GM13976 (cell line): ENCODE data around the gene RNF113B.

Source experiments
- DNase-seq: peaks from one replicate; pipeline ENCODE4 v3.0.0; 2012; ENCODE audit warnings: low spot score
- in situ Hi-C: fragments of 300-500 bp; cut with MboI; formaldehyde crosslinking; loops from one replicate; pipeline ENCODE4 v1.12.0; 2022; ENCODE audit warnings: low sequenced_read_pairs, mixed read lengths, inconsistent platforms; ENCODE audit not compliant: unreplicated experiment
- TF ChIP-seq, protein P1 (sequence below): IDR thresholded peaks from 2 replicates; pipeline ENCODE4 v1.5.1; 2012; ENCODE audit warnings: borderline replicate concordance, mild to moderate bottlenecking; ENCODE audit not compliant: insufficient read depth; ENCODE audit errors: extremely low read depth, missing control alignments, control extremely low read depth

Gene RNF113B

DNA sequence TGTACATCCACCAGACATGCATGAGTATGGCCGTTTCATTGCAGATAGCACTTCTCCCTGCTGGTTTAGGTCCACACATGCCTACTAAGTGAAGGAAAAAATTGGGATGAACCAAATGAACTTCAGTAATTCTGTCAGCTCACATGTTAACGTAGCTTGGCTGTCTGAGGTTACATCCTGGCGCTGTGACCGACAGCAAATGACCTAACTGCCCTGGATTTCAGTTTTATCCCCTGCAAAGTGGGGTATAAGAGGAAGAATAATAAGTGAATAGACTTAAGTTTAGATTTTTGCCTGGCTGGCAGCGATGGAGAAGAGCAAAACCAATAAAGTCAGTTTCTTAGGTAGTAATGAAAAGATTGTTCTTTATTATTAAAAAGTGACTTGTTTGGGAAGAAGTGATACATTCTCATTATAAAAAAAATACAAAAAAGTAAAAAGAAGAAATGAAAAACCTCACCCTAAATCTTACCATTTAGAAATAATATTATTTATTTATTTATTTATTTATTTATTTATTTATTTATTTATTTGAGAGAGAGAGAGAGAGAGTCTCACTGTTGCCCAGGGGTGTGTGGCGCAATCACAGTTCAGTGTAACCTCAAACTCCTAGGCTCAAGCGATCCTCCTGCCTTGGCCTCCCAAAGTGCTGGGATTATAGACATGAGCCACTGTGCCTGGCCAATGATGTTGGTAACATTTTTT, 4.2 kb upstream of the RNF113B start:
- TF ChIP-seq, protein P1, sequence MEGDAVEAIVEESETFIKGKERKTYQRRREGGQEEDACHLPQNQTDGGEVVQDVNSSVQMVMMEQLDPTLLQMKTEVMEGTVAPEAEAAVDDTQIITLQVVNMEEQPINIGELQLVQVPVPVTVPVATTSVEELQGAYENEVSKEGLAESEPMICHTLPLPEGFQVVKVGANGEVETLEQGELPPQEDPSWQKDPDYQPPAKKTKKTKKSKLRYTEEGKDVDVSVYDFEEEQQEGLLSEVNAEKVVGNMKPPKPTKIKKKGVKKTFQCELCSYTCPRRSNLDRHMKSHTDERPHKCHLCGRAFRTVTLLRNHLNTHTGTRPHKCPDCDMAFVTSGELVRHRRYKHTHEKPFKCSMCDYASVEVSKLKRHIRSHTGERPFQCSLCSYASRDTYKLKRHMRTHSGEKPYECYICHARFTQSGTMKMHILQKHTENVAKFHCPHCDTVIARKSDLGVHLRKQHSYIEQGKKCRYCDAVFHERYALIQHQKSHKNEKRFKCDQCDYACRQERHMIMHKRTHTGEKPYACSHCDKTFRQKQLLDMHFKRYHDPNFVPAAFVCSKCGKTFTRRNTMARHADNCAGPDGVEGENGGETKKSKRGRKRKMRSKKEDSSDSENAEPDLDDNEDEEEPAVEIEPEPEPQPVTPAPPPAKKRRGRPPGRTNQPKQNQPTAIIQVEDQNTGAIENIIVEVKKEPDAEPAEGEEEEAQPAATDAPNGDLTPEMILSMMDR = no peak

DNA sequence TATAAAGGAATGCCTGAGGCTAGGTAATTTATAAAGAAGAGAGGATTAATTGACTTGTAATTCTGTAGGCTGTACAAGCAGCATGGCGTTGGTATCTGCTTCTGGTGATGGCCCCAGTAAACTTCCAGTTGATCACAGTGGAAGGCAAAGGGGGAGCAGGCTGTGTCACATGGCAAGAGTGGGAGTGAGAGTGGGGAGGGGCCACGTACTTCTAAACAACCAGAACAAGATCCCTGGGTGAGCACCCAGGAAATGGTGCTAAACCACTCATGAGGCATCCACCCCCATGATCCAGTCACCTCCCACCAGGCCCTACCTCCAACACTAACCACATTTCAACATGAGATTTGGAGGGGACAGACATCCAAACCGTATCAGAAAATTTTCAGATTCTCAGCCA, 3.0 kb upstream of the RNF113B start:
- TF ChIP-seq, protein P1 = no peak
- in situ Hi-C loops = no loop called here
- DNase-seq = no peak

More for the DNA sequence above, 4.2 kb upstream of the RNF113B start:
- in situ Hi-C loops = no loop called here
- DNase-seq = no peak

DNA sequence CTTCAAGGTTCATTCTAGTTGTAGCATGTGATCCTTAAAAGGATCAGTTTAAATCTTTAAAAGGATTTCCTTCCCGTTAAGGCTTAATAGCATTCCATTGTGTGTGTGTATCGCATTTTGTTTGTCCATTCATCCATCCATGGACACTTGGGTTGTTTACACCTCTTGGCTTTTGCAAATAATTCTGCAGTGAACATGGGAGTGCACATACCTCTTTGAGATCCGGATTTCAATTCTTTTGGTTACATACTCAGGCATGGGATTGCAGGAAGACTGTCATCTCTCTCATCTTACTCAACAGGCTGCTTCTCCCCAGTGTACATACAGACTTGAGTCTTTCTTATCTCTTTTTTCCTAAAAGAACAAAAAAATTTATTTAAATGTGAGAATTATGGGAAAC, 1.2 kb downstream of the RNF113B start:
- DNase-seq = no peak
- TF ChIP-seq, protein P1 = no peak
- in situ Hi-C loops = no loop called here

DNA sequence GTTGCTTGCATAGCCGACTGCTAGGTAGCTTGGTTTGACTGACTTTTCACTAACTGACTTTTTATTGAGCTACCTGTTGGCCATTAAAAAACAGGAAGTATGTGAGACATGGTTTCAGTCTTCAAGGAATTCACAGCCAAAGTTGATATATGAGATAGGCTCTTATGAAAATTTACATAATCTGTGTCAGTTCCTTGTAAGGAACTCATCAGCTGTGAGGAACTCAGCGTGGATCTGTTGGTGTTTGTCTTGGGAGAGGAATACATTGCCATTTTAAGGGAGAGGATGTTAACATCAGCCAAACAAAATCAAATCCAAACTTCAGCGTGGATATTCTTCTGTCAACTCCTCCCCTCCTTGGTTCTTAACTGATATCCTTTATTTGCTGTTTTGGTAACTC, 2.0 kb downstream of the RNF113B start:
- in situ Hi-C loops = no loop called here
- TF ChIP-seq, protein P1 = no peak
- DNase-seq = no peak

DNA sequence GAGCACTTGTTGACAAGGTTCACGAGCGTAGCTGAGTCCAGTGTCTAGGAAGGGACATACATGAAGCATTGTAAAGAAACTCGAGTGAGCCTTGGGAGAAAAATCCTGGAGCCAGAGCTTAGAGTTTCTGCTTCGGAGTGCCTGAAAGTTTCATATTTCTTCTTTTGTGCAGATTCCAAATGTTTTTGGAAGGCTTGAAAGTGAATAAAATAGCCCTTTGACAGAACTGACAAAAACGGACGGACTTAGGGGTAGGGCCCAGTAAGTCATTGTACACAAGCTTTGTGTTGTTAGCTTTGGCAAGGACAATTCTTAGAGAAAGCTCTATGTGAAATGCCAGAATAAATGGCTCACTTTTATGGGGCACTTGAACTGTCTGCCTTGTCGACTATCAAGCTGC, 2.8 kb downstream of the RNF113B start:
- TF ChIP-seq, protein P1 = no peak
- in situ Hi-C loops = no loop called here
- DNase-seq = no peak

DNA sequence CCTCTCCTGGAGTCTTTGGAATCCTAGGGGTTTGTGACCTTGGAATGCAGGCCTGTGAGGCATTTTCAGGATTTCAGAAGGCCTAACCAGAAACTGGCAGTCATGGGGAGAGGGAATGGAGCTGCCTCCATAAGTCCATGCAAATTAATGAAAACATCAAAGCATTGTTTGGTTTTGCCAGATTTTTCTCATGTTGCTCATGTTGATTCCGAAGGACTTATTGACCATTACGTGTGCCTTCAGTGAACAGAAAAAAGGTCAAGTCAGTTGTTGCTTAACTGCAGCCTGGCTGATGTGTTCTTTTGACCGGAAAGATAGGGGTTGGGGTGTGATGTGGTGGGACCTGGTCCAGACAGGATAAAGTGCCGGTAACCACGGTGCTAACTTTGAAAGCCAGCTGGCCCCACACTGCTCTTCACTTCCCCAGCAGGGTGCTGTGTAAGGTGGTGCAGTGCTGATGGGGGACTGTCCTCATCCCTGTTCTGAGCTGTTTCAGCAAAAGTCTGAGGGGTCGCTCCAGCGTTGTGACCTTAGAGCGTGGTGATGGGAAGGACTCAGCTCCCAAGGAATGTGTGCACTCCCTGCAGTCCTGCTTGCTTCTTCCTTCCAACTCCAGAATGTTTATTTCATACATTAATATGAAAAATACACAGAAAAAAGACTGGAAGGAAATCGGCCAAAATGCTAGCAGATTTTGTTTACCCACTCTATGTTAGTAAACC, 3.5 kb downstream of the RNF113B start:
- TF ChIP-seq, protein P1 = no peak
- in situ Hi-C loops = no loop called here
- DNase-seq = no peak
